Astrocyte (in vitro differentiated cells and primary cell): Measurements from ENCODE around the gene ING1. TPM values are rescaled to one million over a fixed set of nuclear protein-coding genes. Genes with fewer than 3 reads are reported as not detected.

ENCODE experiments used
- total RNA-seq: library from RNA; stranded (reverse); gene quantifications from 2 replicates; pipeline ENCODE4 v1.2.1, GENCODE V29; 2021

ING1 gene
- total RNA-seq, 1 donor from 2014 or later: 11.8 TPM

Other genes with a start within 250 kb of the ING1 start
- 2.1 and 2.6 TPM in 2 replicates for gene RAB20, start 152.0 kb upstream of the ING1 start, total RNA-seq
- gene NAXD, start 98.2 kb upstream of the ING1 start, total RNA-seq: 25.1 and 25.8 TPM in 2 replicates
- gene CARS2, start 7.6 kb upstream of the ING1 start, total RNA-seq: 44.1 and 51.4 TPM in 2 replicates
- 118 and 157 TPM in 2 replicates for gene ANKRD10, start 201.4 kb downstream of the ING1 start, total RNA-seq